Measurements from ENCODE around the gene STIMATE.

Gene STIMATE

DNA sequence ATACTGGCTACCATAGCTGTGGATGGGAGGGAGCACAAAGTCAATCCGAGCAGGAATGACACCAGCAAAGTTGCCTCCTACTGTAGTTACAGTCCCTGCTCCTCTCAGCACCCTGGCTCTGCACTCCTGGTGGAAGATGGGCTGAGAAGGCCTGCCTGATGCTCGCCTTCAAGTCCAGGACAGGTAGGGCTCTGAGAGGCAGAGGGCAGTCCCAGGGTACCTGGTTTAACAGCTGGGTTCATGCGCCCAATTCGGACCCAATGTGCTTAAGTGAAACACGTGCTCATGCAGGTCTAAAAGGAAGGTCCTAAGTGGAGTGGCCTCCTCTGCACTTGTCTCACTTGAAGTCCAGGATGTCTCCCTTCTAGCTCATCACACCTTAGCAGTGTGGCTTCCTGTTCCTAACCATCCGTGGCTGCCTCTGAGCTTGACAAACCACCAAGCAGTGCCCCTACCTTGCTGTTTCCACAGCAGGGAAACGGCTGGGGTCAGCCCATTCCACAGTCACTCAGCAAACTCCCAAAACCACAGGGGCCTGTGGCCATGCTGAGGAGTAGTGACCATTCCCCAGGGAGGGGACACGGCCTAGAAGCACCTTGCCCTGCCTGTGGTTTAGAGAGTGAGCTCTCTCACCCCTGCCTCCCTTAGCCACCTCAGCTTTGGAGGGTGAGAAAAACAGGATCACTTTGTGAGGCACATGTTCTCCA lies 58.6 kb downstream of the STIMATE start:
- peaks cover 26% of the 10 kb centered on the region for H3K36me3 ChIP-seq (ENCODE audit: insufficient read depth, insufficient read length, low read length)
- no peak overlapping the region for H3K9ac ChIP-seq (ENCODE audit: insufficient read length, low read depth)
- DNase-seq (ENCODE audit: low read depth, low spot score) = no peak
- H3K4me1 ChIP-seq (ENCODE audit: insufficient read depth, insufficient read length) = peaks cover 22% of the 10 kb centered on the region
- TF ChIP-seq SUZ12 (IDR thresholded peaks at IDR 0.05; ENCODE audit: extremely low read depth, insufficient read depth, insufficient read length) (no peak), ZNF274 (IDR thresholded peaks at IDR 0.05; ENCODE audit: low read depth, low read length) (no peak), YY1 (IDR thresholded peaks at IDR 0.05; ENCODE audit: insufficient read depth, insufficient read length) (no peak)
- no peak overlapping the region for H3K4me3 ChIP-seq (ENCODE audit: insufficient read length, low read depth)
- no peaks in the 10 kb centered on the region for H3K9me3 ChIP-seq (ENCODE audit: insufficient read depth, low read length)
- no peaks in the 10 kb centered on the region for H3K27me3 ChIP-seq (ENCODE audit: insufficient read depth, insufficient read length)

DNA sequence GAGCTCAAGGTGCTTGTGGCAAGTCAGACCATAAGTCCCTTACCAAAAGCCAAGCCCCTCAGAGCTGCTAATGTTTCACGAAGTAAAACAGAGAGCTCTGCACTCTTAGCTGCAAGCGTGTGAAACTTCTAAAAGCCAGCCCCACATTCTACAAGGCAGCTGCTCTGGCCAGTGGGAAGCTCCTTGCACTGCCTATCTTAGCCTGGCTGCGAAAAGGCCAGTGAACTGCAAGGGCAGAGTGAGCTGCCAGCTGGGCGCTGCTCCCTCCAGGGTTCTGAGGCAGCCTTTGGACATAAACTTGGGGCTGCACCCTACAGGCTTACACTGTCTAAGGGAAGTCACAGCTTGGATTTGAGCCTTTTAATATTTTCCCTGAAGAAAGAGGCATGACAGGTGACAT lies 60.4 kb downstream of the STIMATE start:
- no peak for DNase-seq (ENCODE audit: low read depth, low spot score)
- no peak for TF ChIP-seq ZNF274 (IDR thresholded peaks at IDR 0.05; ENCODE audit: low read depth, low read length)
- no peak for TF ChIP-seq SUZ12 (IDR thresholded peaks at IDR 0.05; ENCODE audit: extremely low read depth, insufficient read depth, insufficient read length)
- no peak for TF ChIP-seq YY1 (IDR thresholded peaks at IDR 0.05; ENCODE audit: insufficient read depth, insufficient read length)
- H3K9me3 ChIP-seq (ENCODE audit: insufficient read depth, low read length) = no peaks in the 10 kb centered on the region
- H3K4me3 ChIP-seq (ENCODE audit: insufficient read length, low read depth) = no peak overlapping the region
- peaks cover 18% of the 10 kb centered on the region for H3K36me3 ChIP-seq (ENCODE audit: insufficient read depth, insufficient read length, low read length)
- H3K4me1 ChIP-seq (ENCODE audit: insufficient read depth, insufficient read length) = peaks cover 28% of the 10 kb centered on the region
- no peak overlapping the region for H3K9ac ChIP-seq (ENCODE audit: insufficient read length, low read depth)
- H3K27me3 ChIP-seq (ENCODE audit: insufficient read depth, insufficient read length) = no peaks in the 10 kb centered on the region

DNA sequence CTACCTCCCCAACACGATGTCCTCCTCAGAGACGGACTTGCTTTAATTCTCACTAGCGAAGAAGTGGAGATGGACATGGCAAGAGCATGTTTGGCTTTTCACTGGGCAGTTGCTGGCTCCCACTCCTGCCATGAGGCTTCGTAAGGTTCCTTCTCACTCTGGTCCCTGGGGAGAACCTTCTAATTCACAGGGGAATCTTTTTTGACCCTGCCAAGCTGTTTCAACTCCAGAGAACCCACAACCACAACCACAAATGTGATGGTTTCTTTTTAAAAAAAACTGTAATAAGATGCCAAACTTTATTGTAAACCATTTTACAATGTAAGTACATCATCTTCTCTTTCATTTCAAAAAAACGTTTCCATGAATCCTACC lies 60.9 kb downstream of the STIMATE start:
- no peak overlapping the region for H3K9ac ChIP-seq (ENCODE audit: insufficient read length, low read depth)
- H3K4me3 ChIP-seq (ENCODE audit: insufficient read length, low read depth) = no peak overlapping the region
- H3K9me3 ChIP-seq (ENCODE audit: insufficient read depth, low read length) = no peaks in the 10 kb centered on the region
- TF ChIP-seq SUZ12 (IDR thresholded peaks at IDR 0.05; ENCODE audit: extremely low read depth, insufficient read depth, insufficient read length) (no peak), ZNF274 (IDR thresholded peaks at IDR 0.05; ENCODE audit: low read depth, low read length) (no peak)
- no peaks in the 10 kb centered on the region for H3K27me3 ChIP-seq (ENCODE audit: insufficient read depth, insufficient read length)
- peaks cover 12% of the 10 kb centered on the region for H3K36me3 ChIP-seq (ENCODE audit: insufficient read depth, insufficient read length, low read length)
- peaks cover 25% of the 10 kb centered on the region for H3K4me1 ChIP-seq (ENCODE audit: insufficient read depth, insufficient read length)
- no peak for DNase-seq (ENCODE audit: low read depth, low spot score)

DNA sequence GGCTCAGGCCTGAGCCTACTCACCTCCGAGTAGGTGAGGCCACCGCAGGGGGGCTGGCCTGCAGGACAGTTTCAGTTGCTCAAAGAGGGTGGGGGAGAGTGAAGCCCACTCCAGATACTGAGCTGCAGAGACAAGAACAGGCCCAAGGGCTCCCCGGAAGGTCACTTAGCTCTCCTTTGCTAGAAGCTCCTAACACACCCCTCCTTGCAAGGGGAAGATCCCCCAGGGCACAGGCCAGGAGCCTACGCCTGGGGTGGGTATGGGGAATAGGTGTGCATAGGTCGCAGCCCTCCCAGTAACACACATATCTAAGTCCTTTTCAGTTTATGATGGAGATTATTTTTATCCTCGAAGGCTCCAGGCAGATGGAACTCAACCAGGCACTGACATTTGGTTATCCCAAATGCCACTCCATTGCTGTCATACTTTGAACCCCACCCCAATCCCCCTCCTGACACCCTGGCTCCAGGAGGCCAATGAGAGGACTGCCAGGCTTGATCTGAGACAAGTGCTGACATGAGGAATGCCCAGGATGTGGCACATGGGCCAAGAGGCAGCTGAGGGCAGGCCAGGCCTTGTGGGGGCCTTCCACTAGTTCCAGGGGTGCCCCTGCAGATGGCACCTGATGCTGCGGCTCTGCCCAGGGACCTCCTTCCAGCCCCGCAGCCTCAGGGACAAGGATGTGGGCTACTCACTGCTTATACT lies 61.4 kb downstream of the STIMATE start:
- no peak overlapping the region for H3K4me3 ChIP-seq (ENCODE audit: insufficient read length, low read depth)
- H3K36me3 ChIP-seq (ENCODE audit: insufficient read depth, insufficient read length, low read length) = peaks cover 11% of the 10 kb centered on the region
- no peak for DNase-seq (ENCODE audit: low read depth, low spot score)
- no peaks in the 10 kb centered on the region for H3K9me3 ChIP-seq (ENCODE audit: insufficient read depth, low read length)
- peak overlapping the region; percentile 27 for H3K9ac ChIP-seq (ENCODE audit: insufficient read length, low read depth)
- peaks cover 29% of the 10 kb centered on the region for H3K4me1 ChIP-seq (ENCODE audit: insufficient read depth, insufficient read length)
- no peaks in the 10 kb centered on the region for H3K27me3 ChIP-seq (ENCODE audit: insufficient read depth, insufficient read length)
- TF ChIP-seq YY1 (IDR thresholded peaks at IDR 0.05; ENCODE audit: insufficient read depth, insufficient read length) (no peak), ZNF274 (IDR thresholded peaks at IDR 0.05; ENCODE audit: low read depth, low read length) (no peak), SUZ12 (IDR thresholded peaks at IDR 0.05; ENCODE audit: extremely low read depth, insufficient read depth, insufficient read length) (no peak)

DNA sequence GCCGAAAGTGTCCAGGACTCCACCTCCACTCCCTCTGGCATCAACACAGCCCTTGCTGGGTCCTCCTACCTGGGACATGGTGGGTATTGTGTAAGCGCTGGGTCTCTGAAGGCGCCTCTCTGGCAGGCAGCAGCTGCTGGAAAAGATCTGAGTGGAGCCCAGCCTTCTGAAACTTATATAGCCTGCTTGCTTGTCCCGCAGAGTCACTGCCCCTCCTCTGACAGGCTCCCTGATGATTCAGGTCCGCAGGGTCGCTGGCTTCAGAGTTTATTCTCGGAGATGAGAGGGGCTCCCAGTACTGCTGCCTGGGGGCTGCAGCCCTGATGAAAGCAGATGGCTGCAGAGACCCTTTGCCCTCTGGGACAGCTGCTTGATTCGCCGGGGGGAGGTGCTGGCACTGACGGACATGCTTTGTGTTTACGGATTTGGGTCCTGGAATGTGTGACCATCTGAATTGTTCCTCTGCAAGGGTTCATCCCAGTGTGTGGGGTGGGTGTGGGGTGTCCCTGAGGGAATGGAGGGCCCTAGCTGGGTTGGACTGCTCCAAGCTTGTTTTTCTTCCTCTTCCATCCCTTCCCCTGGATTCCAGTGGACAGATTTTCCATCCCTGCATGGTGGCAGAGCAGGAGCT lies 62.4 kb downstream of the STIMATE start, which contains the start of gene MUSTN1:
Gene MUSTN1 (minus strand): TSS at position 149 of the 631 bp plus-strand sequence. CDS start 71 bp downstream, at position 78.
- Histone ChIP-seq H3K9ac (ENCODE audit: insufficient read length, low read depth) (peak within 1 kb of the TSS; percentile 27), H3K4me1 (ENCODE audit: insufficient read depth, insufficient read length) (peaks cover 34% of the 10 kb centered on the region), H3K27me3 (ENCODE audit: insufficient read depth, insufficient read length) (no peaks in the 10 kb centered on the region), H3K9me3 (ENCODE audit: insufficient read depth, low read length) (no peaks in the 10 kb centered on the region), H3K36me3 (ENCODE audit: insufficient read depth, insufficient read length, low read length) (peaks cover 11% of the 10 kb centered on the region), H3K4me3 (ENCODE audit: insufficient read length, low read depth) (no peak within 1 kb of the TSS)
- TF ChIP-seq YY1 (IDR thresholded peaks at IDR 0.05; ENCODE audit: insufficient read depth, insufficient read length) (no peak), SUZ12 (IDR thresholded peaks at IDR 0.05; ENCODE audit: extremely low read depth, insufficient read depth, insufficient read length) (no peak), ZNF274 (IDR thresholded peaks at IDR 0.05; ENCODE audit: low read depth, low read length) (no peak)
- DNase-seq (ENCODE audit: low read depth, low spot score) = peak; percentile 30

- TF ChIP-seq ZNF274 (IDR thresholded peaks at IDR 0.05; ENCODE audit: low read depth, low read length) = no peak
- no peak for TF ChIP-seq SUZ12 (IDR thresholded peaks at IDR 0.05; ENCODE audit: extremely low read depth, insufficient read depth, insufficient read length)
- TF ChIP-seq YY1 (IDR thresholded peaks at IDR 0.05; ENCODE audit: insufficient read depth, insufficient read length) = no peak
- Histone ChIP-seq H3K4me1 (ENCODE audit: insufficient read depth, insufficient read length) (peaks cover 34% of the 10 kb centered on the region), H3K9ac (ENCODE audit: insufficient read length, low read depth) (no peak overlapping the region), H3K36me3 (ENCODE audit: insufficient read depth, insufficient read length, low read length) (peaks cover 6% of the 10 kb centered on the region), H3K27me3 (ENCODE audit: insufficient read depth, insufficient read length) (no peaks in the 10 kb centered on the region), H3K9me3 (ENCODE audit: insufficient read depth, low read length) (no peaks in the 10 kb centered on the region), H3K4me3 (ENCODE audit: insufficient read length, low read depth) (no peak overlapping the region)
- no peak for DNase-seq (ENCODE audit: low read depth, low spot score)
Measured at GRCh38 chr3:52833202-52833601, 64.1 kb downstream of the STIMATE start.

Data from NT2/D1 (cell line).